Caco-2 (cell line): Measurements from ENCODE around the gene CLNK. TPM values are rescaled to one million over a fixed set of nuclear protein-coding genes. Genes with fewer than 3 reads are reported as not detected.

Experiments
- BruUV-seq: library from RNA; stranded (reverse); fragments of 400-500 nt; replicated peaks from 2 replicates; lab custom pipeline; 2021; lab: Mats Ljungman, UMichigan
- CTCF ChIA-PET: fragments of 300-600 bp; sonication (Branson Sonifier 250); formaldehyde crosslinking; loops from one replicate; lab custom pipeline; 2022; ENCODE audit warnings: antibody characterized with exemption; lab: Charles Lee
- POLR2A ChIA-PET: fragments of 300-600 bp; sonication (Branson Sonifier 250); formaldehyde crosslinking; loops from one replicate; lab custom pipeline; 2022; ENCODE audit warnings: antibody characterized with exemption; lab: Charles Lee
- DNase-seq, 2 experiments: peaks; one replicate each; pipeline versions ENCODE4 v3.0.0 to v3.0.0-alpha.2; 2020 to 2022
- H3K27me3 ChIP-seq: replicated peaks from 2 replicates; pipeline ENCODE4 v1.6.0; 2011; ENCODE audit warnings: low read length; ENCODE audit not compliant: control insufficient read depth, insufficient read depth
- H3K36me3 ChIP-seq: 2 replicates; pipeline ENCODE4 v1.5.1; 2011; ENCODE audit warnings: low read length; ENCODE audit not compliant: control insufficient read depth, insufficient read depth
- H3K4me1 ChIP-seq: fragments of 250-450 bp; sonication (Bioruptor Pico); 2 replicates; pipeline ENCODE4 v1.5.1; 2020; ENCODE audit warnings: mild to moderate bottlenecking
- H3K4me3 ChIP-seq: 2 replicates; pipeline ENCODE4 v1.5.1; 2011; ENCODE audit warnings: low read depth, mild to moderate bottlenecking, control low read depth, low read length
- H3K9me3 ChIP-seq: fragments of 250-450 bp; sonication (Bioruptor Pico); 2 replicates; pipeline ENCODE4 v1.5.1; 2020; ENCODE audit warnings: mild to moderate bottlenecking, moderate library complexity
- H3K27ac Mint-ChIP-seq: one replicate; pipeline ENCODE4 v1.8.0; 2022; ENCODE audit warnings: mixed read lengths; ENCODE audit not compliant: unreplicated experiment
- H3K27me3 Mint-ChIP-seq: one replicate; pipeline ENCODE4 v1.8.0; 2022; ENCODE audit warnings: mixed read lengths; ENCODE audit not compliant: insufficient read depth, unreplicated experiment
- H3K36me3 Mint-ChIP-seq: one replicate; pipeline ENCODE4 v1.8.0; 2022; ENCODE audit warnings: mild to moderate bottlenecking, mixed read lengths; ENCODE audit not compliant: insufficient read depth, unreplicated experiment
- H3K4me1 Mint-ChIP-seq: one replicate; pipeline ENCODE4 v1.8.0; 2022; ENCODE audit warnings: low read depth, mixed read lengths; ENCODE audit not compliant: unreplicated experiment
- H3K4me3 Mint-ChIP-seq: one replicate; pipeline ENCODE4 v1.8.0; 2022; ENCODE audit warnings: mild to moderate bottlenecking, moderate library complexity, mixed read lengths; ENCODE audit not compliant: unreplicated experiment
- H3K9me3 Mint-ChIP-seq: one replicate; pipeline ENCODE4 v1.8.0; 2022; ENCODE audit warnings: mixed read lengths; ENCODE audit not compliant: unreplicated experiment
- CTCF ChIP-seq, 2 experiments: fragments of 200-600 bp in 1 of 2; IDR thresholded peaks; 1 replicate in 1 of 2; 2 replicates in 1 of 2; pipeline versions ENCODE4 v1.5.1 to v1.8.0; 2011 to 2022; ENCODE audit warnings: antibody characterized with exemption in 1 of 2, control low read depth in 1 of 2, inconsistent platforms in 1 of 2, low read depth in 1 of 2, low read length in 1 of 2, mild to moderate bottlenecking in 1 of 2, moderate library complexity in 1 of 2; ENCODE audit not compliant: insufficient read depth in 1 of 2, severe bottlenecking in 1 of 2, unreplicated experiment in 1 of 2
- intact Hi-C: fragments of 100-400 bp; cut with micrococcal nuclease; formaldehyde crosslinking; loops from one replicate; pipeline ENCODE4 v1.10.0; 2022; ENCODE audit not compliant: unreplicated experiment
- total RNA-seq: library from RNA; stranded (reverse); gene quantifications from 2 replicates; pipeline ENCODE4 v1.2.3, GENCODE V29; 2022

CLNK gene
- total RNA-seq, 1 experiment from 2014 or later: not detected

- H3K4me1 Mint-ChIP-seq: peaks cover 9% of the 10 kb centered on the region
- intact Hi-C loops: loop anchor here (10.0 kb wide), 1 partner anchor 1368 kb away; no protein-coding TSS in a partner anchor
Measured at GRCh38 chr4:10587296-10587695, 97.3 kb downstream of the CLNK start.

GRCh38 chr4:10584042-10584441 lies 100.5 kb downstream of the CLNK start:
- H3K27me3 Mint-ChIP-seq: no peaks in the 10 kb centered on the region
- H3K4me3 Mint-ChIP-seq: no peak overlapping the region
- Histone ChIP-seq H3K9me3 (no peaks in the 10 kb centered on the region), H3K4me1 (peaks cover 10% of the 10 kb centered on the region), H3K36me3 (no peaks in the 10 kb centered on the region), H3K27me3 (no peaks in the 10 kb centered on the region), H3K4me3 (no peak overlapping the region)
- no peak for TF ChIP-seq CTCF (IDR thresholded peaks at IDR 0.05; ENCODE audit: insufficient read depth in 1 of 2, low read depth in 1 of 2, low read length in 1 of 2, severe bottlenecking in 1 of 2, unreplicated experiment in 1 of 2)
- peak overlapping the region; percentile 72 for H3K27ac Mint-ChIP-seq
- intact Hi-C loops: loop anchor here (10.0 kb wide), 1 partner anchor 1371 kb away; no protein-coding TSS in a partner anchor
- no peaks in the 10 kb centered on the region for H3K9me3 Mint-ChIP-seq
- H3K4me1 Mint-ChIP-seq: peaks cover 9% of the 10 kb centered on the region
- no TSS peak for BruUV-seq
- no peaks in the 10 kb centered on the region for H3K36me3 Mint-ChIP-seq
- peak in 1 of 2 experiments; percentile 14 for DNase-seq
- ChIA-PET POLR2A (no interaction called here), CTCF (no interaction called here)

More at GRCh38 chr4:10587296-10587695, 97.3 kb downstream of the CLNK start:
- Mint-ChIP-seq H3K36me3 (no peaks in the 10 kb centered on the region), H3K27ac (no peak overlapping the region), H3K9me3 (no peaks in the 10 kb centered on the region), H3K4me3 (no peak overlapping the region), H3K27me3 (no peaks in the 10 kb centered on the region)
- DNase-seq: no peak
- Histone ChIP-seq H3K36me3 (no peaks in the 10 kb centered on the region), H3K27me3 (no peaks in the 10 kb centered on the region), H3K9me3 (no peaks in the 10 kb centered on the region), H3K4me1 (peaks cover 10% of the 10 kb centered on the region), H3K4me3 (no peak overlapping the region)
- BruUV-seq: no TSS peak
- ChIA-PET CTCF (no interaction called here), POLR2A (no interaction called here)
- no peak for TF ChIP-seq CTCF (IDR thresholded peaks at IDR 0.05; ENCODE audit: insufficient read depth in 1 of 2, low read depth in 1 of 2, low read length in 1 of 2, severe bottlenecking in 1 of 2, unreplicated experiment in 1 of 2)

- no peaks in the 10 kb centered on the region for H3K27me3 Mint-ChIP-seq
- H3K36me3 ChIP-seq: no peaks in the 10 kb centered on the region
- POLR2A ChIA-PET: no interaction called here
- intact Hi-C loops: loop anchor here (1.0 to 10.0 kb wide), 5 partner anchors 133 to 1372 kb away; no protein-coding TSS in a partner anchor
- no peaks in the 10 kb centered on the region for H3K27me3 ChIP-seq
- no peaks in the 10 kb centered on the region for H3K9me3 Mint-ChIP-seq
- TF ChIP-seq CTCF (IDR thresholded peaks at IDR 0.05; ENCODE audit: insufficient read depth in 1 of 2, low read depth in 1 of 2, low read length in 1 of 2, severe bottlenecking in 1 of 2, unreplicated experiment in 1 of 2): no peak
- peaks cover 12% of the 10 kb centered on the region for H3K4me1 ChIP-seq
- no peak overlapping the region for H3K4me3 ChIP-seq
- no peak for DNase-seq
- CTCF ChIA-PET: no interaction called here
- peaks cover 9% of the 10 kb centered on the region for H3K4me1 Mint-ChIP-seq
- no peak overlapping the region for H3K27ac Mint-ChIP-seq
- H3K9me3 ChIP-seq: no peaks in the 10 kb centered on the region
- H3K36me3 Mint-ChIP-seq: no peaks in the 10 kb centered on the region
- H3K4me3 Mint-ChIP-seq: no peak overlapping the region
- BruUV-seq: no TSS peak
Measured at GRCh38 chr4:10582951-10583350, 101.6 kb downstream of the CLNK start.
